ENCODE results near the gene PRKACB. TPM values are rescaled to one million over a fixed set of nuclear protein-coding genes. Genes with fewer than 3 reads are reported as not detected.
"Not testable (repeated sequence)": the region's sequence is repeated elsewhere in the genome, so short reads cannot be mapped to it uniquely, and the experiment has no call there.

Gene PRKACB
- polyA plus RNA-seq, 6 donors from 2014 or later = 58.2 to 87.1 (median 66.4) TPM

DNA sequence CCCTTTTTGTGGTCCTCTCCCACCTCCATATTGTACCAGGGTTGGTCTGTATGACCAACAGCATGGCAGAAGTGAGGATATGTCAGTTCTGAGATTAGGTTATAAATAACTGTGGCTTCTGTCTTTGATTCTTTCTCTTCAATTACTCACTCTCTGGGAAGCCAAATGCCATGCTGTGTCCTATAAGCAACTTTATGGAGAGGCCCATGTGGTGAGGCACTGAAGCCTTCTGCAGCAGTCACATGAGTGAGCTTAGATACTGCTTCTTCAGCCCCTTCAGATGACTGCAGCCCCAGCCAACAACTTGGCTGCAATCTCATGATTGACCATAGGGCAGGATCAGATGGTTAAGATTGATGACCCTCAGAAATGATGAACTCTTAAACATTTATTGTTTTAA, 123.4 kb downstream of the PRKACB start:
- Mint-ChIP-seq H3K27ac (peak overlapping the region in 1 of 6 donors; percentile 23), H3K27me3 (no peaks in the 10 kb centered on the region), H3K4me3 (no peak overlapping the region), H3K36me3 (no peaks in the 10 kb centered on the region), H3K4me1 (peaks cover 14 to 17% (median 16%) of the 10 kb centered on the region in 3 donors), H3K9me3 (no peaks in the 10 kb centered on the region)
- DNase-seq (no peak), ATAC-seq (ENCODE audit: low read depth in 2 of 2) (no peak)

DNA sequence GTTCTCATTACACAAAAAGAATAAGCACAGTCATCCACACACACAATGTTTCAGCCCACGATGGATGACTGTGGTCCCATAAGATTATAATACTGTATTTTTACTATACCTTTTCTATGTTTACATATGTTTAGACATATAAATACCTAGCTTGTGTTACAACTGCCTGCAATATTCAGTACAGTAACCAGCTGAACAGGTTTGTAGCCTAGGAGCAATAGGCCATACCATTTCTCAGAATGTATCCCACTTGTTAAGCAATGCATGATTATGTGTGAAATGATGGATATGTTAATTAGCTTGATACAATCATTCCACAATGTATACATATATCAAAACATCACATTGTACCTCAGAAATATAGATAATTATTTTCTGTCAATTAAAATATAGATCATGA, 124.3 kb downstream of the PRKACB start:
- Mint-ChIP-seq H3K4me1 (peaks cover 16 to 22% (median 21%) of the 10 kb centered on the region in 3 donors), H3K27ac (no peak overlapping the region), H3K4me3 (no peak overlapping the region), H3K9me3 (no peaks in the 10 kb centered on the region), H3K36me3 (no peaks in the 10 kb centered on the region), H3K27me3 (no peaks in the 10 kb centered on the region)
- DNase-seq (no peak), ATAC-seq (ENCODE audit: low read depth in 2 of 2) (no peak)

GRCh38 chr1:84269306-84269705, 125.2 kb downstream of the PRKACB start:
- no peaks in the 10 kb centered on the region for H3K36me3 Mint-ChIP-seq
- ATAC-seq (ENCODE audit: low read depth in 2 of 2) (no peak), DNase-seq (no peak)
- no peak overlapping the region for H3K4me3 Mint-ChIP-seq
- peaks cover 0 to 2% (median 0%) of the 10 kb centered on the region in 7 donors for H3K9me3 Mint-ChIP-seq
- H3K27ac Mint-ChIP-seq = no peak overlapping the region
- no peaks in the 10 kb centered on the region for H3K27me3 Mint-ChIP-seq
- peaks cover 16 to 22% (median 21%) of the 10 kb centered on the region in 3 donors for H3K4me1 Mint-ChIP-seq

DNA sequence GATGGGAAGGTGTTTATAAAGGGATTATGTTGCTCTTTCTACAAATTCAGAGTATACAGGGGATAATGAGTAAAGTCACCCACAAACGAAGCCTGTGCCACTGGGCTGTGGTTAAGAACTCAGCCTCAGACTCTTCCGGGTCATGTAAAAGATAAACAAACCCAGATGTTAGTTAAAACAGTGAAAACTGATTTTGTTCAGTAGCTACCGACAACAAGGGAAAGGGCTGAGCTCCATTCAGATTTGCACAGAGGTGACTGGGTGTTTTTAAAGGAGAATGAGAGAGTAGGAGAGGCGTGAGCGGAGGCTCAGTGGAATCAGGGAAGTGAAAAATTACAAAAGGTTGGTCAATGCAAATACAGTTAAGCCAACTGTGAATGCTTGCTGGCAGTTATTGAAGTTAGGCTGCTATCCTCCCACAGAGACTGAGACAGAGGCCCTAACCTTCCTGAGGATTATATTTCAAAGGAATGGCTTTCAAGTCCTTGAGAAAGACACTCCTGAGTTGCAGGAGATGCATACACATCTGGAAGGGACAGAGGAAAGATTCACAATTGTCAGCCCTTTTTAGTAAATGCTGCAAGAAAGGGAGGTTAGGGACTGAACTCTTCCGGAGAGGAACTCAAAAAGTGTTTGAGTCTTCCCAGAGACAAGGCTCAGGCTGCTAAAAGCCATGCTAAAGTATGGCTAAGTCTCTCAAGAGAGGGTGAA, 127.5 kb downstream of the PRKACB start:
- DNase-seq = peak; percentile 33

GRCh38 chr1:84272401-84272800, 128.3 kb downstream of the PRKACB start:
- Mint-ChIP-seq H3K9me3 (peaks cover 0 to 2% (median 0%) of the 10 kb centered on the region in 7 donors), H3K4me3 (peak overlapping the region in 2 of 8 donors; percentile 3 to 21), H3K27ac (peak overlapping the region in 2 of 6 donors; percentile 11 to 67), H3K36me3 (no peaks in the 10 kb centered on the region), H3K27me3 (no peaks in the 10 kb centered on the region), H3K4me1 (peaks cover 16 to 22% (median 21%) of the 10 kb centered on the region in 3 donors)
- no peak for ATAC-seq (ENCODE audit: low read depth in 2 of 2)
- no peak for DNase-seq

More for the DNA sequence above, 127.5 kb downstream of the PRKACB start:
- Mint-ChIP-seq H3K27me3 (no peaks in the 10 kb centered on the region), H3K27ac (peak overlapping the region in 5 of 6 donors; percentile 2 to 91 (median 26)), H3K9me3 (peaks cover 0 to 2% (median 0%) of the 10 kb centered on the region in 7 donors), H3K4me1 (peaks cover 16 to 22% (median 21%) of the 10 kb centered on the region in 3 donors), H3K36me3 (no peaks in the 10 kb centered on the region), H3K4me3 (peak overlapping the region in 7 of 8 donors; percentile 45 to 84 (median 55))
- peak; percentile 95 to 96 for ATAC-seq (ENCODE audit: low read depth in 2 of 2)

DNA sequence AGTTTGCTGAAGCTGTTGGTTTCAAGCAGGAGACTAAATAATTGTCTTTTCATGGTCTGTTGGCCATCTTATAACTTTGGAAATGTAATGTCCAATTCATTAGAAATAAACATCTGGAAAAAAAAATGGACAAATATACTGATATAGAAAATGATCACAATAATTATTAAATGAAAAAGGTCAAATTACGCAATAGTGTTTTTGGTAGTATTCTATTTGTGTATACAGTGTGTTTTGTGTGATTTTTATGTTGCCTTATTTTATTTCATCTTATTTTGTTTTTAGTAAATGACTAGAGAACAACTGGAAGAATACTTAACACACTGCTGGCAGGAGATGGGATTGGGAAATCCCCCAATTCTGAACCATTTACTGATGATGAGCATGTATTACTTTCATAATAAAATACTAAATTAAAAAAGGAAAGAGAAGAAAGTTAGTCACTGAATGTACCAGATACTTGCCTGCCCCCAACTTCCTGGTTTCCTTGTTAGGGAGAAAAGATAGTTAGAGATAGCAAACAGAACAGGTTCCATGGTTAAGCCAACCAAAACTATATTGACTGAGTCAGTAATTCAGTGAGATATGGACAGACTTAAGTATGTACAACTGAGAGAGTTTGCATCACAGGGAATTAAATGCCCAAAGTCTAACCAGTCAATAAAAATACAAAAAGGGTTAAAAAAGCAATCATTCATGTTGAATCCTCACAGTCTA, 133.4 kb downstream of the PRKACB start:
- Mint-ChIP-seq H3K9me3 (peaks cover 0 to 2% (median 0%) of the 10 kb centered on the region in 7 donors), H3K36me3 (peaks cover 0 to under 1% of the 10 kb centered on the region in 2 donors), H3K27me3 (peaks cover 0 to 2% (median 0%) of the 10 kb centered on the region in 3 donors), H3K4me1 (peaks cover under 1 to 7% (median 3%) of the 10 kb centered on the region in 3 donors), H3K27ac (no peak overlapping the region), H3K4me3 (no peak overlapping the region)
- no peak for ATAC-seq (ENCODE audit: low read depth in 2 of 2)
- DNase-seq = no peak

DNA sequence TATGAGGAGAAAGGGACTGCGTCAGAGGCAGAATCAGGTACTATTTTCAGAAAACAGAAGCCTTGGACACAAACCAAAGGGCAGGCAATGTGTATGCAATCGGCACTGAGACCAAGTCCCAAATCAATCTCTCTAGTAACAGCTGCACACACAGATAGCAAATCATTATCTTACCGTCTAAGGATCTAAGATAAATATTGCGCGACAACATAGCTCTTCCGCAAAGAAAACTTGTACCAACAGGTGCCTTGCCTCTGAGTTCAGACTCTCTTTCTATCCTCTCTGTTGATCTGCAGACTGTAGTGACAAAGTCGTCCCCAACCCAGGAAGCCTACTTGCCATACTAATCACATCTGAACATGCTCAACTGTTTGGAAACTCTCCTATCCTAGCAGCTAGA, 134.8 kb downstream of the PRKACB start:
- peaks cover 0 to 10% (median 0%) of the 10 kb centered on the region in 3 donors for H3K27me3 Mint-ChIP-seq
- DNase-seq = no peak
- ATAC-seq (ENCODE audit: low read depth in 2 of 2) = no peak
- peaks cover 0 to 8% of the 10 kb centered on the region in 2 donors for H3K36me3 Mint-ChIP-seq
- H3K27ac Mint-ChIP-seq = no peak overlapping the region
- peaks cover 0 to 4% (median 3%) of the 10 kb centered on the region in 7 donors for H3K9me3 Mint-ChIP-seq
- no peak overlapping the region for H3K4me3 Mint-ChIP-seq
- H3K4me1 Mint-ChIP-seq = no peaks in the 10 kb centered on the region

DNA sequence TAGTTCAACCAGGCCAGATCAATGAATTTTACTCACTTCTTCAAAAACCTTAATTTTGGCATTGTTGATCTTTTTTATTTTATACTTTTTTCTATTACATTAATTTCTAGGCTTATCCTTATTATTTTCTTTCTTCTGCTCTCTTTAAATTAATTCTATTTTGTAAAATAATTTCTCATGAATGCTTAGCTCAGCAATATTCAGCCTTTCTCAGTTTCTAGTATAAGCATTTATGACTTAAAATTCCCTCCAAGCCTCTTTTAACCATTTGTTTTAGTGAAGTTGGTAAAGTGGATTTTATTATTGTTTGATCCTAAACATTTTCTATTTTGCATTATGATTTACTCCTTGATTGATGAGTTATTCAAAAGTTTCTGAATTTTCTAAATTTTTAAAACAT, 136.8 kb downstream of the PRKACB start:
- peaks cover 0 to 12% of the 10 kb centered on the region in 2 donors for H3K36me3 Mint-ChIP-seq
- H3K4me1 Mint-ChIP-seq = no peaks in the 10 kb centered on the region
- H3K27ac Mint-ChIP-seq = no peak overlapping the region
- H3K27me3 Mint-ChIP-seq = peaks cover 0 to 26% (median 6%) of the 10 kb centered on the region in 3 donors
- ATAC-seq (ENCODE audit: low read depth in 2 of 2) = no peak
- no peak for DNase-seq
- H3K9me3 Mint-ChIP-seq = peaks cover 0 to 8% (median 5%) of the 10 kb centered on the region in 7 donors
- no peak overlapping the region for H3K4me3 Mint-ChIP-seq

- Mint-ChIP-seq H3K27me3 (peaks cover 0 to 32% (median 6%) of the 10 kb centered on the region in 3 donors), H3K27ac (no peak overlapping the region)
These were observed 138.8 kb downstream of the PRKACB start for GRCh38 chr1:84282780-84283333.

GRCh38 chr1:84283381-84283780, 139.3 kb downstream of the PRKACB start:
- peaks cover 8 to 25% of the 10 kb centered on the region in 2 donors for H3K36me3 Mint-ChIP-seq
- peaks cover 0 to 32% (median 6%) of the 10 kb centered on the region in 3 donors for H3K27me3 Mint-ChIP-seq

More at GRCh38 chr1:84282780-84283333, 138.8 kb downstream of the PRKACB start:
- Mint-ChIP-seq H3K4me3 (no peak overlapping the region), H3K36me3 (peaks cover 8 to 25% of the 10 kb centered on the region in 2 donors), H3K4me1 (no peaks in the 10 kb centered on the region), H3K9me3 (peaks cover 10 to 27% (median 21%) of the 10 kb centered on the region in 7 donors)
- no peak for DNase-seq
- no peak for ATAC-seq (ENCODE audit: low read depth in 2 of 2)

DNA sequence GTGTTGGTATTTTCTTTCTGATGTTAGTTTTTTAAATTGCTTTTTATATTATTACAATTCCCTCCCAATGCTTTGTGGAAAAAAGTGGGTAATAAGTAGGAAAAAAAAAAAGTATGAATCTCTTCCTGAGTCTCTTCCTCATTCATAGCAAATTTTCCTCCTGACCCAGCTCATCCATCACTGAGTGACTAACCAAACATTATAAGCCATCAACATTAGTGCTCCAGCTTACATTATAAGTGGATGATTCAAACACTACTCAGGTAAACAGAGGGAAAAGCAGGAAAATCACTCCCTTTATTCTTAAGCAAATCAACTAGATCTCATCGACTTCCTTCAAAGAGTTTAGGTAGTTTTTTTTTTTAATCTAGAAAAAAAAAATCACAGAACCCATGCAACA, 142.0 kb downstream of the PRKACB start:
- H3K27me3 Mint-ChIP-seq = peaks cover 4 to 32% (median 6%) of the 10 kb centered on the region in 3 donors
- H3K4me3 Mint-ChIP-seq = no peak overlapping the region
- H3K27ac Mint-ChIP-seq = peak overlapping the region in 1 of 6 donors; percentile 44
- peaks cover 14 to 44% (median 31%) of the 10 kb centered on the region in 7 donors for H3K9me3 Mint-ChIP-seq
- peaks cover 15 to 36% of the 10 kb centered on the region in 2 donors for H3K36me3 Mint-ChIP-seq
- H3K4me1 Mint-ChIP-seq = no peaks in the 10 kb centered on the region
- DNase-seq = no peak
- no peak for ATAC-seq (ENCODE audit: low read depth in 2 of 2)

More at GRCh38 chr1:84283381-84283780, 139.3 kb downstream of the PRKACB start:
- H3K4me1 Mint-ChIP-seq = no peaks in the 10 kb centered on the region
- no peak for ATAC-seq (ENCODE audit: low read depth in 2 of 2)
- DNase-seq = no peak
- no peak overlapping the region for H3K4me3 Mint-ChIP-seq
- H3K27ac Mint-ChIP-seq = no peak overlapping the region
- peaks cover 10 to 30% (median 23%) of the 10 kb centered on the region in 7 donors for H3K9me3 Mint-ChIP-seq

DNA sequence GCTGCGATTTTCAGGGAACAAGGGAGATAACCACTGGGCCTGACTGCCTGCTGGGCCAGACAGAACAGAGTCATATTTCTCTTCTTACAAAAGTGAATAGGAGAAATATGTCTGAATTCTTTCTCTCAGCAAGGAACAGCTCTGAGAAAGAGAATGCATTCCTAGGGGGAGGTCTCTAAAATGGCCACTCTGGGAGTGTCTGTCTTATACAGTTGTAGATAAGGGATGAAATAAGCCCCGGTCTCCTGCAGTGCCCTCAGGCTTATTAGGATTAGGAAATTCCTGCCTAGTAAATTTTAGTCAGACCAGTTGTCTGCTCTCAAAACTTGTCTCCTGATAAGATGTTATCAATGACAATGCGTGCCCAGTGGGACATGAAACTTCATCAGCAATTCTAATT, 143.3 kb downstream of the PRKACB start:
- ATAC-seq (ENCODE audit: low read depth in 2 of 2); DNase-seq: not testable (repeated sequence)

More for the DNA sequence above, 143.3 kb downstream of the PRKACB start:
- H3K27ac Mint-ChIP-seq, H3K4me1 Mint-ChIP-seq, H3K4me3 Mint-ChIP-seq: not testable (repeated sequence)
- H3K9me3 Mint-ChIP-seq = peaks cover 14 to 44% (median 34%) of the 10 kb centered on the region in 7 donors
- H3K36me3 Mint-ChIP-seq = peaks cover 15 to 36% of the 10 kb centered on the region in 2 donors
- H3K27me3 Mint-ChIP-seq = peaks cover 4 to 41% (median 12%) of the 10 kb centered on the region in 3 donors

All from naive B cell (primary cell).